B cell (primary cell): Measurements from ENCODE around the gene ATRIP. TPM values are rescaled to one million over a fixed set of nuclear protein-coding genes. Genes with fewer than 3 reads are reported as not detected.

Source experiments
- ATAC-seq: fragments of 200-7000 bp; cut with Tn5 transposase; one replicate; pipeline ENCODE4 v1.10.0; 2021; ENCODE audit warnings: low read depth, mild to moderate bottlenecking, moderate number of reproducible peaks, moderate library complexity
- CTCF ChIA-PET: fragments of 350-600 bp; sonication (Branson Sonifier 250); formaldehyde crosslinking; loops from one replicate; lab custom pipeline; 2021; ENCODE audit warnings: antibody characterized with exemption, inconsistent platforms; lab: Charles Lee
- POLR2A ChIA-PET: fragments of 350-600 bp; sonication (Branson Sonifier 250); formaldehyde crosslinking; loops from one replicate; lab custom pipeline; 2021; ENCODE audit warnings: antibody characterized with exemption; lab: Charles Lee
- DNase-seq: peaks from one replicate; pipeline ENCODE4 v3.0.0; 2013
- H2AFZ ChIP-seq: 2 replicates; pipeline ENCODE4 v1.6.1; 2012; ENCODE audit warnings: mild to moderate bottlenecking, low read depth, low read length; ENCODE audit not compliant: insufficient read depth, poor library complexity, severe bottlenecking
- H3K27ac ChIP-seq, 2 donors: 1 replicate in 1 of 2; 2 replicates in 1 of 2; pipeline ENCODE4 v1.5.1; 2012 to 2013; ENCODE audit warnings: low read length in 2 of 2, mild to moderate bottlenecking in 2 of 2, moderate library complexity in 1 of 2
- H3K27me3 ChIP-seq, 4 experiments: fragments of 200-600 bp in 1 of 4; sonication (generic) in 1 of 4; replicated peaks in 1 of 4; 1 replicate in 2 of 4; 2 replicates in 2 of 4; pipeline versions ENCODE4 v1.6.1 to v1.7.0; 2013 to 2016; ENCODE audit warnings: low read length in 3 of 4, mild to moderate bottlenecking in 2 of 4, mixed read lengths in 1 of 4, moderate library complexity in 1 of 4; ENCODE audit not compliant: insufficient read depth in 4 of 4, control insufficient read depth in 3 of 4; ENCODE audit errors: control extremely low read depth in 1 of 4
- H3K36me3 ChIP-seq, 2 experiments: replicated peaks in 1 of 2; 1 replicate in 1 of 2; 2 replicates in 1 of 2; pipeline versions ENCODE4 v1.6.1 to v1.7.1; 2013; ENCODE audit warnings: low read length in 1 of 2; ENCODE audit not compliant: insufficient read depth in 2 of 2, control insufficient read depth in 1 of 2; ENCODE audit errors: control extremely low read depth in 1 of 2, extremely low read depth in 1 of 2
- H3K4me1 ChIP-seq, 2 donors: fragments of 200-600 bp in 1 of 2; sonication (generic) in 1 of 2; 1 replicate in 1 of 2; 2 replicates in 1 of 2; pipeline versions ENCODE4 v1.5.1 to v1.6.1; 2013 to 2017; ENCODE audit warnings: low read length in 2 of 2; ENCODE audit not compliant: control insufficient read depth in 2 of 2, insufficient read depth in 2 of 2
- H3K4me2 ChIP-seq: replicated peaks from 2 replicates; pipeline ENCODE3; 2012; ENCODE audit warnings: mild to moderate bottlenecking, low read depth, low read length; ENCODE audit not compliant: poor library complexity, severe bottlenecking
- H3K4me3 ChIP-seq, 5 experiments: fragments of 200-600 bp in 1 of 5; sonication (generic) in 1 of 5; 1 replicate in 3 of 5; 2 replicates in 2 of 5; pipeline versions ENCODE4 v1.5.1 to v1.7.0; 2011 to 2016; ENCODE audit warnings: low read length in 4 of 5, mild to moderate bottlenecking in 4 of 5, low read depth in 2 of 5, control low read depth in 1 of 5, moderate library complexity in 1 of 5; ENCODE audit not compliant: insufficient read depth in 1 of 5; ENCODE audit errors: control extremely low read depth in 1 of 5, extremely low read depth in 1 of 5
- H3K79me2 ChIP-seq: fragments of 200-600 bp; sonication (generic); one replicate; pipeline ENCODE4 v1.6.0; 2016; ENCODE audit warnings: low read length; ENCODE audit not compliant: control insufficient read depth, insufficient read depth
- H3K9ac ChIP-seq: fragments of 200-600 bp; sonication (generic); 2 replicates; pipeline ENCODE4 v1.6.1; 2017; ENCODE audit warnings: mild to moderate bottlenecking, low read length, moderate library complexity
- H3K9me3 ChIP-seq, 3 donors: one replicate each; pipeline versions ENCODE4 v1.6.1 to v1.7.1; 2013; ENCODE audit warnings: low read length in 2 of 3; ENCODE audit not compliant: control insufficient read depth in 2 of 3, insufficient read depth in 1 of 3; ENCODE audit errors: control extremely low read depth in 1 of 3
- H4K20me1 ChIP-seq: 2 replicates; pipeline ENCODE4 v1.6.0; 2012; ENCODE audit warnings: mild to moderate bottlenecking, low read length; ENCODE audit not compliant: insufficient read depth, control insufficient read depth, poor library complexity, severe bottlenecking
- H3K27ac Mint-ChIP-seq: one replicate; pipeline ENCODE4 v1.8.0; 2021; ENCODE audit warnings: mixed read lengths
- H3K27me3 Mint-ChIP-seq: one replicate; pipeline ENCODE4 v1.8.0; 2021; ENCODE audit warnings: mixed read lengths
- H3K4me1 Mint-ChIP-seq: one replicate; pipeline ENCODE4 v1.8.0; 2021; ENCODE audit warnings: mixed read lengths
- H3K4me3 Mint-ChIP-seq: one replicate; pipeline ENCODE4 v1.8.0; 2021; ENCODE audit warnings: mixed read lengths
- H3K9me3 Mint-ChIP-seq: one replicate; pipeline ENCODE4 v1.8.0; 2022; ENCODE audit warnings: mixed read lengths; ENCODE audit not compliant: insufficient read depth
- EZH2 ChIP-seq: IDR thresholded peaks from 2 replicates; pipeline ENCODE4 v1.6.1; 2012; ENCODE audit warnings: borderline replicate concordance, low read depth, mild to moderate bottlenecking, moderate library complexity, low read length; ENCODE audit not compliant: insufficient read depth, poor library complexity, severe bottlenecking
- WGBS: methylation state at CpG from one replicate; pipeline ENCODE4 v1.1.5; 2013; ENCODE audit warnings: missing lambda C conversion rate; ENCODE audit not compliant: insufficient coverage; 5-methylcytosine and 5-hydroxymethylcytosine counted together
- intact Hi-C: fragments of 100-400 bp; cut with micrococcal nuclease; formaldehyde crosslinking; loops from one replicate; pipeline ENCODE4 v1.10.0; 2022
- polyA plus RNA-seq: library from polyadenylated mRNA; depleted of rRNA; stranded (reverse); fragments of >200 nt; gene quantifications from 2 replicates; pipeline ENCODE4 v1.2.3, GENCODE V29; 2012
- total RNA-seq, 2 donors: library from RNA; stranded (reverse); fragments of 120-200 nt in 1 of 2; gene quantifications; 1 replicate in 1 of 2; 2 replicates in 1 of 2; pipeline versions ENCODE4 v1.2.3 to v1.2.4, GENCODE V29; 2013 to 2022
- TF ChIP-seq, protein P1 (sequence below): fragments of 200-600 bp; IDR thresholded peaks from one replicate; pipeline ENCODE4 v1.8.0; 2022; ENCODE audit warnings: antibody characterized with exemption, mild to moderate bottlenecking

Gene ATRIP
- total and polyA plus RNA-seq, 2 donors (not counting 1 experiment from before 2014, with no cell fraction given) = 10.5 to 11.6 TPM

DNA sequence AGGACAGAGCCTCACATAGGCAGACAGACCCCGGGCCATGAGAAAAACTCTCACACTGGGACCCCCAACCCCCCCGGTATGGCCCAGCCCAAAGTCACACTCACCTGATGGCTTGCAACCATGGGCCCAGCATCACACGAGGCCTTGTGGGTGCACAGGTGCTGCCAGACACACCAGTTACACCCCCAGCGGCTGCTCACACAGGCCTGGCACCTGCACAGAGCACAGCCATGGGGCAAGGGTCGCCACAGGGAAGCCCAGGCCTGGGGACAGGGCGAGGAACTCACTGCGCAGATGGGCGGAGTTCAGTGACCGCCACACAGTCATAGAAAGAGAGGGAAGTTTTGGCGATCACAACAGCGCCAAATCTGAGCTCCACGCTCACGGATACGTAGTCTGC lies 26.0 kb upstream of the ATRIP start:
- no peak overlapping the region for H3K27ac ChIP-seq
- H2AFZ ChIP-seq = no peak overlapping the region
- H3K9me3 ChIP-seq = no peaks in the 10 kb centered on the region
- POLR2A ChIA-PET = no interaction called here
- H3K4me3 Mint-ChIP-seq = no peak overlapping the region
- CTCF ChIA-PET = interaction anchor here (1.2 to 1.4 kb wide), 2 partner anchors 16 to 20 kb away, joined by 3 to 4 read pairs; no protein-coding TSS in a partner anchor
- H4K20me1 ChIP-seq = no peaks in the 10 kb centered on the region
- H3K27me3 ChIP-seq = no peaks in the 10 kb centered on the region
- DNase-seq = no peak
- H3K27ac Mint-ChIP-seq = no peak overlapping the region
- H3K4me1 ChIP-seq = no peaks in the 10 kb centered on the region
- no peak overlapping the region for H3K4me3 ChIP-seq
- no peaks in the 10 kb centered on the region for H3K27me3 Mint-ChIP-seq
- H3K9ac ChIP-seq = no peak overlapping the region
- no peaks in the 10 kb centered on the region for H3K4me1 Mint-ChIP-seq
- intact Hi-C loops = no loop called here
- WGBS = 92% methylated on average over 14 of the region's 14 CpGs
- ATAC-seq = no peak
- H3K4me2 ChIP-seq = no peak overlapping the region
- no peak for TF ChIP-seq EZH2
- TF ChIP-seq, protein P1, sequence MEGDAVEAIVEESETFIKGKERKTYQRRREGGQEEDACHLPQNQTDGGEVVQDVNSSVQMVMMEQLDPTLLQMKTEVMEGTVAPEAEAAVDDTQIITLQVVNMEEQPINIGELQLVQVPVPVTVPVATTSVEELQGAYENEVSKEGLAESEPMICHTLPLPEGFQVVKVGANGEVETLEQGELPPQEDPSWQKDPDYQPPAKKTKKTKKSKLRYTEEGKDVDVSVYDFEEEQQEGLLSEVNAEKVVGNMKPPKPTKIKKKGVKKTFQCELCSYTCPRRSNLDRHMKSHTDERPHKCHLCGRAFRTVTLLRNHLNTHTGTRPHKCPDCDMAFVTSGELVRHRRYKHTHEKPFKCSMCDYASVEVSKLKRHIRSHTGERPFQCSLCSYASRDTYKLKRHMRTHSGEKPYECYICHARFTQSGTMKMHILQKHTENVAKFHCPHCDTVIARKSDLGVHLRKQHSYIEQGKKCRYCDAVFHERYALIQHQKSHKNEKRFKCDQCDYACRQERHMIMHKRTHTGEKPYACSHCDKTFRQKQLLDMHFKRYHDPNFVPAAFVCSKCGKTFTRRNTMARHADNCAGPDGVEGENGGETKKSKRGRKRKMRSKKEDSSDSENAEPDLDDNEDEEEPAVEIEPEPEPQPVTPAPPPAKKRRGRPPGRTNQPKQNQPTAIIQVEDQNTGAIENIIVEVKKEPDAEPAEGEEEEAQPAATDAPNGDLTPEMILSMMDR = no peak
- no peaks in the 10 kb centered on the region for H3K9me3 Mint-ChIP-seq
- H3K36me3 ChIP-seq = no peaks in the 10 kb centered on the region
- no peaks in the 10 kb centered on the region for H3K79me2 ChIP-seq

DNA sequence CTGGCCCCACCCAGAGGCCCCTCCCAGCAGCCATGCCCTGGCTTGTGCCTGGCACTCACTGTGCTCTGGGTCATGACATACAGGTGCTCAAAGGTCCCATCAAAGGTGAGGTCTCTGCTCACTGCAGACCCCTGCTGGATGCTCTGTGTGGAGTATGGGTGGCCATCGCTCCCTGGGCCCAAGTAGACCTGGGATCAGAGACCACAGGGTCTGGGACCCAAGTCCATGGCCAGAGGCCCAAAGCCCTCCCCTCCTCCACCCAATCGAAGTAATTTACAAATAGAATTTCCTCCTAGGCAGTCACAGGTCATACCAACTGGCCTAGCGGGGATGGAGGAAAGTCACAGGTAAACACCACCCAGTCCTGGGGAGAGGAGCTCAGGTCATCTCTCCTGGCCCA lies 24.3 kb upstream of the ATRIP start:
- Histone ChIP-seq H3K9ac (no peak overlapping the region), H3K79me2 (no peaks in the 10 kb centered on the region), H4K20me1 (no peaks in the 10 kb centered on the region), H3K9me3 (no peaks in the 10 kb centered on the region), H2AFZ (no peak overlapping the region), H3K4me1 (no peaks in the 10 kb centered on the region), H3K36me3 (no peaks in the 10 kb centered on the region), H3K4me2 (no peak overlapping the region), H3K27me3 (no peaks in the 10 kb centered on the region), H3K27ac (no peak overlapping the region), H3K4me3 (no peak overlapping the region)
- DNase-seq = no peak
- TF ChIP-seq EZH2 = no peak
- TF ChIP-seq, protein P1 = no peak
- H3K4me1 Mint-ChIP-seq = no peaks in the 10 kb centered on the region
- intact Hi-C loops = no loop called here
- ChIA-PET POLR2A (no interaction called here), CTCF (interaction anchor here (0.5 to 2.3 kb wide), 5 partner anchors 11 to 497 kb away, joined by 3 to 16 read pairs (median 4); no protein-coding TSS in a partner anchor)
- H3K4me3 Mint-ChIP-seq = no peak overlapping the region
- WGBS = 95% methylated on average over 2 of the region's 3 CpGs
- no peak overlapping the region for H3K27ac Mint-ChIP-seq
- H3K9me3 Mint-ChIP-seq = no peaks in the 10 kb centered on the region
- no peak for ATAC-seq
- H3K27me3 Mint-ChIP-seq = peaks cover 4% of the 10 kb centered on the region
